Colonic mucosa (tissue), 4 donors: ENCODE data around the gene TAF10. TPM values are rescaled to one million over a fixed set of nuclear protein-coding genes. Genes with fewer than 3 reads are reported as not detected.
A peak's percentile ranks its signal among the peaks of the same experiment; 100 is the strongest.

Experiments
- DNase-seq: peaks from one replicate; pipeline ENCODE4 v3.0.0-alpha.2; 2020
- H3K27ac ChIP-seq: fragments of 200-600 bp; one replicate; pipeline ENCODE4 v1.8.0; 2021
- H3K27me3 ChIP-seq: fragments of 200-600 bp; one replicate; pipeline ENCODE4 v1.8.0; 2021
- H3K36me3 ChIP-seq: fragments of 200-600 bp; one replicate; pipeline ENCODE4 v1.8.0; 2021
- H3K4me1 ChIP-seq: fragments of 200-600 bp; one replicate; pipeline ENCODE4 v1.8.0; 2021; ENCODE audit warnings: mild to moderate bottlenecking
- H3K4me3 ChIP-seq: fragments of 200-600 bp; one replicate; pipeline ENCODE4 v1.8.0; 2021
- H3K9ac ChIP-seq, 2 donors: one replicate each; pipeline ENCODE4 v1.7.0; 2013; ENCODE audit warnings: control low read depth in 2 of 2, low read depth in 2 of 2, low read length in 2 of 2
- H3K9me3 ChIP-seq: fragments of 200-600 bp; one replicate; pipeline ENCODE4 v1.8.0; 2021
- intact Hi-C: fragments of 100-400 bp; cut with DNase I; formaldehyde crosslinking; loops from one replicate; pipeline ENCODE4 v1.14.1; 2022
- total RNA-seq, 2 donors: library from RNA; stranded (reverse); fragmentation: NEBNext Ultra II Directional in 1 of 2; extraction: Animal tissue kit (Norgen Biotek cat#: 25700) in 1 of 2; gene quantifications; one replicate each; pipeline ENCODE4 v1.2.1, GENCODE V29; 2021
- TF ChIP-seq, protein P1 (sequence below): fragments of 200-600 bp; IDR thresholded peaks from one replicate; pipeline ENCODE4 v1.8.0; 2022; ENCODE audit warnings: antibody characterized with exemption, mild to moderate bottlenecking
- donor health status: healthy.
- donor health status: DM: no; HTN: no; CAD: no.
- donor health status: DM: no; HTN: no; CAD: no.

Gene TAF10
- total RNA-seq, 2 donors from 2014 or later = 123 to 142 TPM

DNA sequence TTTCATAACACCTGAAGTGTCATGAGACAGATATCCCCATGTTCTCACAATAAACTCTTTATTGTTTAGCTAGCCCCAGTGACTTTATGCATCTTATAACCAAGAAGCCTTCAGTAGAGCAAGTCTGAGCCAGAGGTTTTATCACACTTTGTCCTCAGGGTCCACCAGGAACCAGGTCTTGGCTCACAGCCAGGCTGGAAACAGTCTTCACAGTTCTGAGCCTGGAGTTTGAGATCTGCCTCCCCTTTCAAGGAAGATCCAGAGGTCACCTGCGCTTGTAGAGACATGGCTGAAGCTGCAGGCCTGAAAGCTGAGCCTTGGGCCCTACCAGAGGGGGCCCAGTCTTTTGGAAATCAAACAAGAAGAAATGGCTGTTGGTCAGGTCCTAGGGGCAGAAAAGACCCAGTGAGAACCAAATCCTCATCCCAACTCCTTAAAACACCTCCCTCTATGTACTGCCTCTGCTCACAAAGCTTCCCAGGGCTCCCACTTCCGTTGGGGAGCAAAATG is 12.1 kb downstream of the TAF10 start:
- intact Hi-C loops = loop anchor here (5.0 to 10.0 kb wide), 3 partner anchors 67 to 125 kb away; partner anchors contain the start of genes MRPL17 and TRIM3
- TF ChIP-seq, protein P1, sequence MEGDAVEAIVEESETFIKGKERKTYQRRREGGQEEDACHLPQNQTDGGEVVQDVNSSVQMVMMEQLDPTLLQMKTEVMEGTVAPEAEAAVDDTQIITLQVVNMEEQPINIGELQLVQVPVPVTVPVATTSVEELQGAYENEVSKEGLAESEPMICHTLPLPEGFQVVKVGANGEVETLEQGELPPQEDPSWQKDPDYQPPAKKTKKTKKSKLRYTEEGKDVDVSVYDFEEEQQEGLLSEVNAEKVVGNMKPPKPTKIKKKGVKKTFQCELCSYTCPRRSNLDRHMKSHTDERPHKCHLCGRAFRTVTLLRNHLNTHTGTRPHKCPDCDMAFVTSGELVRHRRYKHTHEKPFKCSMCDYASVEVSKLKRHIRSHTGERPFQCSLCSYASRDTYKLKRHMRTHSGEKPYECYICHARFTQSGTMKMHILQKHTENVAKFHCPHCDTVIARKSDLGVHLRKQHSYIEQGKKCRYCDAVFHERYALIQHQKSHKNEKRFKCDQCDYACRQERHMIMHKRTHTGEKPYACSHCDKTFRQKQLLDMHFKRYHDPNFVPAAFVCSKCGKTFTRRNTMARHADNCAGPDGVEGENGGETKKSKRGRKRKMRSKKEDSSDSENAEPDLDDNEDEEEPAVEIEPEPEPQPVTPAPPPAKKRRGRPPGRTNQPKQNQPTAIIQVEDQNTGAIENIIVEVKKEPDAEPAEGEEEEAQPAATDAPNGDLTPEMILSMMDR = no peak
- H3K4me1 ChIP-seq = peaks cover 3% of the 10 kb centered on the region
- no peak overlapping the region for H3K9ac ChIP-seq
- peak; percentile 20 for DNase-seq
- H3K27me3 ChIP-seq = no peaks in the 10 kb centered on the region
- H3K9me3 ChIP-seq = no peaks in the 10 kb centered on the region
- peaks cover 18% of the 10 kb centered on the region for H3K36me3 ChIP-seq
- no peak overlapping the region for H3K27ac ChIP-seq
- no peak overlapping the region for H3K4me3 ChIP-seq

GRCh38 chr11:6599449-6599848 is 12.6 kb downstream of the TAF10 start:
- TF ChIP-seq, protein P1 = no peak
- H3K27me3 ChIP-seq = no peaks in the 10 kb centered on the region
- no peak for DNase-seq
- H3K4me1 ChIP-seq = peaks cover 3% of the 10 kb centered on the region
- H3K9me3 ChIP-seq = no peaks in the 10 kb centered on the region
- no peak overlapping the region for H3K27ac ChIP-seq
- peaks cover 18% of the 10 kb centered on the region for H3K36me3 ChIP-seq
- no peak overlapping the region for H3K9ac ChIP-seq
- H3K4me3 ChIP-seq = no peak overlapping the region
- intact Hi-C loops = no loop called here

GRCh38 chr11:6598555-6598954 is 13.5 kb downstream of the TAF10 start:
- Histone ChIP-seq H3K4me1 (peaks cover 3% of the 10 kb centered on the region), H3K27ac (no peak overlapping the region), H3K4me3 (no peak overlapping the region), H3K9me3 (no peaks in the 10 kb centered on the region), H3K9ac (no peak overlapping the region), H3K27me3 (no peaks in the 10 kb centered on the region), H3K36me3 (peaks cover 18% of the 10 kb centered on the region)
- TF ChIP-seq, protein P1 = no peak
- no peak for DNase-seq
- intact Hi-C loops = no loop called here

- peaks cover 18% of the 10 kb centered on the region for H3K36me3 ChIP-seq
- no peak for DNase-seq
Observed at GRCh38 chr11:6596239-6596877, 15.7 kb downstream of the TAF10 start.

GRCh38 chr11:6594142-6594768 is 17.8 kb downstream of the TAF10 start:
- Histone ChIP-seq H3K27me3 (no peaks in the 10 kb centered on the region), H3K27ac (no peak overlapping the region), H3K9me3 (no peaks in the 10 kb centered on the region), H3K4me3 (no peak overlapping the region), H3K36me3 (peaks cover 6% of the 10 kb centered on the region), H3K4me1 (no peaks in the 10 kb centered on the region), H3K9ac (no peak overlapping the region)
- TF ChIP-seq, protein P1 = no peak
- peak; percentile 10 for DNase-seq
- intact Hi-C loops = no loop called here

More at GRCh38 chr11:6596239-6596877, 15.7 kb downstream of the TAF10 start:
- H3K4me1 ChIP-seq = no peaks in the 10 kb centered on the region
- H3K27ac ChIP-seq = no peak overlapping the region
- H3K9me3 ChIP-seq = no peaks in the 10 kb centered on the region
- TF ChIP-seq, protein P1 = no peak
- H3K27me3 ChIP-seq = no peaks in the 10 kb centered on the region
- H3K9ac ChIP-seq = no peak overlapping the region
- intact Hi-C loops = no loop called here
- H3K4me3 ChIP-seq = no peak overlapping the region
